ENCODE results near the gene COX19. TPM values are rescaled to one million over a fixed set of nuclear protein-coding genes. Genes with fewer than 3 reads are reported as not detected.
A peak's percentile ranks its signal among the peaks of the same experiment; 100 is the strongest.

The COX19 gene
- polyA plus RNA-seq, 1 of the 3 experiments (the other 2 are of a cell fraction): 7.6 TPM

GRCh38 chr7:936386-937054 lies 38.8 kb downstream of the COX19 start:
- Histone ChIP-seq H3K79me2 (ENCODE audit: insufficient read depth) (no peaks in the 10 kb centered on the region), H3K27ac (ENCODE audit: low read depth in 2 of 2, low read length in 1 of 2) (no peak overlapping the region), H3K36me3 (replicated peaks in 1 of 2; ENCODE audit: control insufficient read depth in 1 of 2, insufficient read depth in 2 of 2, low read length in 1 of 2) (no peaks in the 10 kb centered on the region), H3K4me2 (0 out of 2 replicates have a peak overlapping the region, but pooled peaks have one; percentile 4), H2AFZ (ENCODE audit: low read depth) (no peak overlapping the region), H3K4me1 (ENCODE audit: control insufficient read depth in 1 of 2, insufficient read depth in 2 of 2, low read depth in 1 of 2, low read length in 1 of 2) (0 out of 4 replicates have a peak, but pooled peaks cover 0 to 5% of the 10 kb centered on the region in 2 experiments), H3K9me3 (peaks cover 5% of the 10 kb centered on the region; the same call in 1 of the 2 replicates), H3F3A (replicated peaks; ENCODE audit: insufficient read depth) (peaks cover 8% of the 10 kb centered on the region), H3K4me3 (ENCODE audit: low read depth in 2 of 2, low read length in 1 of 2) (no peak overlapping the region), H3K9ac (no peak overlapping the region), H3K27me3 (ENCODE audit: insufficient read depth) (no peaks in the 10 kb centered on the region), H4K20me1 (ENCODE audit: insufficient read depth) (no peaks in the 10 kb centered on the region), H3K9me2 (no peaks in the 10 kb centered on the region)
- CTCF ChIA-PET: no interaction called here
- TF ChIP-seq CHD2 (IDR thresholded peaks at IDR 0.05; ENCODE audit: low read length, partially characterized antibody): no peak
- TF ChIP-seq FOSL2 (IDR thresholded peaks at IDR 0.05; ENCODE audit: borderline replicate concordance, low read depth): peak; percentile 75
- TF ChIP-seq EP300 (IDR thresholded peaks at IDR 0.05; ENCODE audit: borderline replicate concordance in 1 of 2, low read depth in 1 of 2, low read length in 1 of 2): no peak
- no peak for TF ChIP-seq POLR2AphosphoS5 (IDR thresholded peaks at IDR 0.05; ENCODE audit: low read depth, low read length)
- TF ChIP-seq, protein P1, sequence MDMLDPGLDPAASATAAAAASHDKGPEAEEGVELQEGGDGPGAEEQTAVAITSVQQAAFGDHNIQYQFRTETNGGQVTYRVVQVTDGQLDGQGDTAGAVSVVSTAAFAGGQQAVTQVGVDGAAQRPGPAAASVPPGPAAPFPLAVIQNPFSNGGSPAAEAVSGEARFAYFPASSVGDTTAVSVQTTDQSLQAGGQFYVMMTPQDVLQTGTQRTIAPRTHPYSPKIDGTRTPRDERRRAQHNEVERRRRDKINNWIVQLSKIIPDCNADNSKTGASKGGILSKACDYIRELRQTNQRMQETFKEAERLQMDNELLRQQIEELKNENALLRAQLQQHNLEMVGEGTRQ (IDR thresholded peaks at IDR 0.05; ENCODE audit: borderline replicate concordance, low read depth, low read length): no peak
- TF ChIP-seq FOXJ3 (CRISPR knock-in tag; IDR thresholded peaks at IDR 0.05): no peak
- no peak for TF ChIP-seq USF1 (IDR thresholded peaks at IDR 0.05; ENCODE audit: borderline replicate concordance, low read depth)
- no peak for TF ChIP-seq SIN3A (IDR thresholded peaks at IDR 0.05; ENCODE audit: borderline replicate concordance, low read depth, low read length)
- POLR2A ChIA-PET: no interaction called here
- 72% methylated on average over 13 of the region's 22 CpGs for WGBS (ENCODE audit: low lambda C conversion rate)
- DNase-seq: no peak

DNA sequence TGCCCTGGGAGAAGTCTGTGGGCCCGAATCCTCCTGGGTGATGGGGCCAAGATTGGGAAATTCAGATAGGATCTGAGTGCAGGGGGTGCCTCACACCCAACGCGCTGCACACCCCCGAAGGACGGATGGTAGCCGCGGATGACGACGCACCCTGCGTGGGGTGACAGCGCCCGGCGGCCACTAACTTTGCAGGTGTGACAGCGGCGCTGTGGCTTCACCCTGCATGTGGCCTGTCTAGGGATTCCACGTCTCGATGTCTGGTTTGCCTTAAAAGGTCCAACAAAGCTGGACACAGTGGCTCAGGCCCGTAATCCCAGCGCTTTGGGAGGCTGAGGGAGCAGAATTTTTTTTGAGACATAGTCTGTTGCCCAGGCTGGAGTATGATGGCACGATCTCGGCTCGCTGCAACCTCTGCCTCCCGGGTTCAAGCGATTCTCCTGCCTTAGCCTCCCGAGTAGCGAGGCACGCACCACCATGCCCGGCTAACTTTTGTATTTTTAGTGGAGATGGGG lies 39.4 kb downstream of the COX19 start:
- no peak overlapping the region for H3K27ac ChIP-seq (ENCODE audit: low read depth in 2 of 2, low read length in 1 of 2)
- peaks cover 2% of the 10 kb centered on the region for H3F3A ChIP-seq (replicated peaks; ENCODE audit: insufficient read depth)
- no peak for TF ChIP-seq EP300 (IDR thresholded peaks at IDR 0.05; ENCODE audit: borderline replicate concordance in 1 of 2, low read depth in 1 of 2, low read length in 1 of 2)
- TF ChIP-seq RFX5 (IDR thresholded peaks at IDR 0.05; ENCODE audit: low read length): no peak
- no peak for TF ChIP-seq SIN3A (IDR thresholded peaks at IDR 0.05; ENCODE audit: borderline replicate concordance, low read depth, low read length)
- no peak for TF ChIP-seq ELF1 (IDR thresholded peaks at IDR 0.05)
- no peak for TF ChIP-seq USF1 (IDR thresholded peaks at IDR 0.05; ENCODE audit: borderline replicate concordance, low read depth)
- TF ChIP-seq NFIC (IDR thresholded peaks at IDR 0.05; ENCODE audit: borderline replicate concordance): no peak
- no peak for TF ChIP-seq EZH2phosphoT487 (IDR thresholded peaks at IDR 0.05; ENCODE audit: borderline replicate concordance, low read depth)
- no peak for TF ChIP-seq MAX (IDR thresholded peaks at IDR 0.05; ENCODE audit: low read depth)
- no peak for TF ChIP-seq TEAD4 (IDR thresholded peaks at IDR 0.05; ENCODE audit: borderline replicate concordance, insufficient read depth)
- no peak for TF ChIP-seq RXRA (IDR thresholded peaks at IDR 0.05; ENCODE audit: borderline replicate concordance, low read depth)
- TF ChIP-seq GABPA (IDR thresholded peaks at IDR 0.05; ENCODE audit: low read depth): no peak
- no peak for TF ChIP-seq POLR2AphosphoS5 (IDR thresholded peaks at IDR 0.05; ENCODE audit: low read depth, low read length)
- TF ChIP-seq CHD2 (IDR thresholded peaks at IDR 0.05; ENCODE audit: low read length, partially characterized antibody): no peak
- TF ChIP-seq ZBTB33 (IDR thresholded peaks at IDR 0.05; ENCODE audit: borderline replicate concordance, low read depth): no peak
- no peak for TF ChIP-seq JUND (IDR thresholded peaks at IDR 0.05)
- no peak for TF ChIP-seq RAD21 (IDR thresholded peaks at IDR 0.05; ENCODE audit: low read length)
- TF ChIP-seq FOSL2 (IDR thresholded peaks at IDR 0.05; ENCODE audit: borderline replicate concordance, low read depth): no peak
- H3K79me2 ChIP-seq (ENCODE audit: insufficient read depth): no peaks in the 10 kb centered on the region
- no peaks in the 10 kb centered on the region for H3K9me2 ChIP-seq
- H3K9me3 ChIP-seq: peaks cover 5% of the 10 kb centered on the region; the same call in 1 of the 2 replicates
- no peaks in the 10 kb centered on the region for H4K20me1 ChIP-seq (ENCODE audit: insufficient read depth)
- no peaks in the 10 kb centered on the region for H3K36me3 ChIP-seq (replicated peaks in 1 of 2; ENCODE audit: control insufficient read depth in 1 of 2, insufficient read depth in 2 of 2, low read length in 1 of 2)
- POLR2A ChIA-PET: no interaction called here
- H3K4me1 ChIP-seq (ENCODE audit: control insufficient read depth in 1 of 2, insufficient read depth in 2 of 2, low read depth in 1 of 2, low read length in 1 of 2): 0 out of 4 replicates have a peak, but pooled peaks cover 0 to 5% of the 10 kb centered on the region in 2 experiments
- no peak for DNase-seq
- CTCF ChIA-PET: interaction anchor here (1.1 kb wide), 1 partner anchor 257 kb away, joined by 3 read pairs; no protein-coding TSS in a partner anchor
- no peak overlapping the region for H3K9ac ChIP-seq
- no peaks in the 10 kb centered on the region for H3K27me3 ChIP-seq (ENCODE audit: insufficient read depth)
- no peak overlapping the region for H3K4me2 ChIP-seq
- 94% methylated on average over 28 of the region's 28 CpGs for WGBS (ENCODE audit: low lambda C conversion rate)
- no peak overlapping the region for H2AFZ ChIP-seq (ENCODE audit: low read depth)
- H3K4me3 ChIP-seq (ENCODE audit: low read depth in 2 of 2, low read length in 1 of 2): no peak overlapping the region
